GM18499 (cell line): ENCODE results near the gene PRRT1B.
"Not testable (repeated sequence)": the region's sequence is repeated elsewhere in the genome, so short reads cannot be mapped to it uniquely, and the experiment has no call there.

Source experiments
- ATAC-seq: cut with Tn5 transposase; IDR thresholded peaks from one replicate; pipeline ENCODE4 v1.9.1; 2021; ENCODE audit warnings: moderate number of reproducible peaks; ENCODE audit not compliant: insufficient read depth, unreplicated experiment

PRRT1B gene

GRCh38 chr9:131546336-131547084, 1.2 kb downstream of the PRRT1B start:
- no peak for ATAC-seq

- not testable (repeated sequence) for ATAC-seq
These were observed 3.9 kb downstream of the PRRT1B start for GRCh38 chr9:131549186-131549585.

GRCh38 chr9:131550465-131550864, 5.1 kb downstream of the PRRT1B start:
- not testable (repeated sequence) for ATAC-seq

GRCh38 chr9:131552030-131552429, 6.7 kb downstream of the PRRT1B start:
- no peak for ATAC-seq

- ATAC-seq: no peak
These were observed 8.9 kb downstream of the PRRT1B start for GRCh38 chr9:131554087-131554842.

- no peak for ATAC-seq
These were observed 9.6 kb downstream of the PRRT1B start for GRCh38 chr9:131554843-131555351.

GRCh38 chr9:131555841-131556673, 10.7 kb downstream of the PRRT1B start:
- ATAC-seq: no peak

- ATAC-seq: no peak
These were observed 12.7 kb downstream of the PRRT1B start for GRCh38 chr9:131557855-131558548.

GRCh38 chr9:131559421-131560000, 14.2 kb downstream of the PRRT1B start:
- ATAC-seq: no peak

- ATAC-seq: no peak
These were observed 17.0 kb downstream of the PRRT1B start for GRCh38 chr9:131562032-131562959.

- no peak for ATAC-seq
These were observed 20.0 kb downstream of the PRRT1B start for GRCh38 chr9:131565369-131565768.

GRCh38 chr9:131566158-131566557, 20.8 kb downstream of the PRRT1B start:
- ATAC-seq: no peak

- no peak for ATAC-seq
These were observed 22.6 kb downstream of the PRRT1B start for GRCh38 chr9:131567910-131568309.

- ATAC-seq: no peak
These were observed 29.7 kb downstream of the PRRT1B start for GRCh38 chr9:131574730-131575640.

GRCh38 chr9:131575946-131576853, 30.9 kb downstream of the PRRT1B start:
- no peak for ATAC-seq
